Thyroid gland (tissue), 4 donors: Measurements from ENCODE around the gene ANAPC5. TPM values are rescaled to one million over a fixed set of nuclear protein-coding genes. Genes with fewer than 3 reads are reported as not detected.
A peak's percentile ranks its signal among the peaks of the same experiment; 100 is the strongest.

Source experiments
- DNase-seq, 2 donors: peaks; one replicate each; pipeline ENCODE4 v3.0.0-alpha.2; 2019
- H3K27ac ChIP-seq, 3 donors: fragments of 200-600 bp; sonication (generic); 1 replicate in 2 of 3; 2 replicates in 1 of 3; pipeline ENCODE4 v1.5.1; 2016 to 2019; ENCODE audit warnings: mild to moderate bottlenecking in 1 of 3, moderate library complexity in 1 of 3
- H3K27me3 ChIP-seq: fragments of 200-600 bp; sonication (generic); one replicate; pipeline ENCODE4 v1.5.1; 2019
- H3K36me3 ChIP-seq, 2 donors: fragments of 200-600 bp; sonication (generic); one replicate each; pipeline ENCODE4 v1.5.1; 2016 to 2019
- H3K4me1 ChIP-seq, 2 donors: fragments of 200-600 bp; sonication (generic); one replicate each; pipeline ENCODE4 v1.5.1; 2017 to 2019
- H3K4me3 ChIP-seq, 3 donors: fragments of 200-600 bp; sonication (generic); replicated peaks in 1 of 3; 1 replicate in 2 of 3; 2 replicates in 1 of 3; pipeline ENCODE4 v1.5.1; 2016; ENCODE audit warnings: mild to moderate bottlenecking in 1 of 3
- H3K9me3 ChIP-seq: fragments of 200-600 bp; sonication (generic); one replicate; pipeline ENCODE4 v1.5.1; 2017
- CTCF ChIP-seq, 6 experiments: fragments of 200-600 bp in 3 of 6; fragments of 450-650 bp in 3 of 6; sonication (generic) in 3 of 6; IDR thresholded peaks; one replicate each; pipeline ENCODE4 v1.5.1; 2016 to 2019; ENCODE audit warnings: antibody characterized with exemption in 6 of 6, mild to moderate bottlenecking in 2 of 6, inconsistent platforms in 1 of 6, moderate library complexity in 1 of 6
- POLR2A ChIP-seq, 2 donors: fragments of 450-650 bp; IDR thresholded peaks; one replicate each; pipeline ENCODE4 v1.6.1; 2017; ENCODE audit warnings: antibody characterized with exemption in 2 of 2, mild to moderate bottlenecking in 2 of 2, moderate library complexity in 1 of 2
- WGBS, 2 donors: methylation state at CpG; one replicate each; pipeline ENCODE4 v1.1.5; 2017; 5-methylcytosine and 5-hydroxymethylcytosine counted together
- intact Hi-C: fragments of 100-400 bp; cut with DNase I; formaldehyde crosslinking; loops from one replicate; pipeline ENCODE4 v1.15.1; 2023
- total RNA-seq, 4 donors: library from RNA; depleted of rRNA; stranded (reverse); fragments of >200 nt; gene quantifications; one replicate each; pipeline ENCODE4 v1.2.3, GENCODE V29; 2016

ANAPC5 gene
- total RNA-seq, 4 donors from 2014 or later, result 114 to 161 (median 135) TPM

GRCh38 chr12:121297435-121297991, 54.7 kb downstream of the ANAPC5 start:
- H3K4me3 ChIP-seq, result peak overlapping the region; percentile 48 to 79 (median 59)
- no peaks in the 10 kb centered on the region for H3K27me3 ChIP-seq
- 8% methylated on average over 21 of the region's 21 CpGs for WGBS, 2 donors
- intact Hi-C loops, result no loop called here
- H3K9me3 ChIP-seq, result no peaks in the 10 kb centered on the region
- H3K4me1 ChIP-seq, result peaks cover 8 to 24% of the 10 kb centered on the region in 2 donors
- H3K36me3 ChIP-seq, result no peaks in the 10 kb centered on the region
- H3K27ac ChIP-seq, result peak overlapping the region; percentile 77 to 92 (median 81)
- DNase-seq, result peak; percentile 52 to 60
- no peak for TF ChIP-seq CTCF (IDR thresholded peaks at IDR 0.05)
- TF ChIP-seq POLR2A (IDR thresholded peaks at IDR 0.05), result peak in 1 of 2 donors; percentile 19

DNA sequence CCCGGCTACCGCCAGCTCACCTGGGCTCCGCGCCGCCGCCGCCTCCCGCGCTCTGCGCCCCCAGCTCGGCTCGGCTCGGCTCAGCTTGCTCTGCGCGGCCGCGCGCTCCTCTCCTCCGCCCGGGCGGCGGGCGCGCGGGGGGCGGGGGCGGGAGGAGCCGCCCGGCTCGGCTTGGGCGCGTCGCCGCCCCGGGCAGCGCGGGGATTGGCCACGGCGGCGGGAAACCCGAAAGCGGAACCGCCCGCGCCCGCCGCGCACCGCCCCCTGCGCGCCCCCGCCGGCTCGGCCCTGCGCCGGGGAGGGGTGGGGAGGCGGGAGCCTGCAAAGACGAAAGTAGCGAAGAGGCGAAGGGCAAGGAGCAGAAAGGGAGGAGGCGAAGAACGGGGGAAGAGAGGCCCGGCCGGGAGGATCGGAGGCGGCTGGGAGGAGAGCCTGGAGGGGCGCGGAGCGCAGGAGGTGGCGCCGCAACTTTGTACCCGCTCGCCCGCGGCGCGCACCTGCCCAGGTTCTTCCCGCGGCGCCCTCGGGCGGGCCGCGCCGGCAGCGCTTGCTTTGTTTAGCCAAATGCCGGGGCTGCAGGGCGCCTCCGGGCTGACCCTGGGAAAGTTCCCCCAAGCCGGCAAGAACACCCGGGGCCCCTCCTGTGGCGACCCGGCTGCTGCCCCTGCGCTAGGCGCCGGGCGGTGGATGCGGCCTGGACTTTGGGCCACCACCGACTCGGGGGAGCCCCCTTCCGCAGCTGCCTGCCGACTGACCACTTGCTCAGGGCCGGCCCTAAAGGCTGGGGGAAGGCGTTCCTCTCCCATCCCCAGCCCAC, 55.4 kb downstream of the ANAPC5 start, which contains the start of gene CAMKK2:
TSS of gene CAMKK2 (minus strand) at position 92 of the 817 bp plus-strand sequence. CDS start 22,183 bp downstream, outside the sequence.
- peak; percentile 74 to 83 for DNase-seq
- Histone ChIP-seq H3K27me3 (no peaks in the 10 kb centered on the region), H3K36me3 (no peaks in the 10 kb centered on the region), H3K4me3 (peak within 1 kb of the TSS; percentile 92 to 99 (median 94)), H3K4me1 (peaks cover 8 to 24% of the 10 kb centered on the region in 2 donors), H3K27ac (peak within 1 kb of the TSS; percentile 77 to 92 (median 81)), H3K9me3 (no peaks in the 10 kb centered on the region)
- whole genome bisulfite sequencing, 2 donors, result 0 to 1% methylated on average over 24 to 40 of the region's 104 CpGs
- intact Hi-C loops, result no loop called here
- TF ChIP-seq CTCF (IDR thresholded peaks at IDR 0.05) (peak in 2 of 6 experiments; percentile 23 to 24), POLR2A (IDR thresholded peaks at IDR 0.05) (peak in 1 of 2 donors; percentile 72)

DNA sequence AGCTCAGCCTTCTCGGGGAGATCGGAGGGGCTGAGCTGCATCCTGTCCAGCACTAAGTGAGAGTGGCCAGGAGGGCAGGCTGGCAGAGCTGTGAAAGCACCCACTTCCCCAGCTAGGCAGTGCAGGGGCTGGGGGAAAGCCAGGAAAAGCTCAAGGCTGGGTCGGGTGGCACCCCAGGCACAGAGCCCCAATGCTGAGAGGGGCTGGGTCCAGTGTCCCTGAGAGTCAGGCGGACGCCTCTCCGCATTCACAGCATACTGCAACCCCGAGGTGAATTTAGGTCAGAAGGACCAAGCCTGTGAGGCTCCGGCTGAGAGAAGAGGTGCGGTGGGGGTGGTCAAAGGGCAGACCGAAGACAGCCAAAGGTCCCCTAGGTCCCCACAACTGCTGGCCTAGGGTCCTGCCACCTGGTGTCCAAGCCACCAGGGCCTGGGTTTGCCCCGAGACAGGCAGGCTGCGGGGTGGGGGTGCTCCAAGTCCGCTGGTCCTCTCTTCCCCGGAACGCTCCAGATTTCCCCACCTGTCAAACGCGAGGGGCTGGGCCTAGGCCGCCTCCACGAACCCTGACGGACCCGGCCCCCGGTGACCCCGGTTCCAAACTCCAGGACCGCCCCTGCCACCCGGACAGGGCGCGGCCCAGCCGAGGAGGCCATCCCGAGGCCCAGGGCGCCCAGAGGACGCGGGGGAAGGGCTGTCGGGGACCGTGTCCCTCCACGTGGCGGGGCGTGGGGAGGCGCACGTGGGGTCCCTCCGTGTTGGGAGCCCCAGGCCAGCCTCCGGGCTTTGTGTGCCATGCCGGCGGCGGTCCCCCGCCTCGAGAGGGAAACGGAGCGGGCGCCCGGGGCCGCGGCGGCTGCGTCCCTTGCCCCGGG, 56.2 kb downstream of the ANAPC5 start:
- intact Hi-C loops, result no loop called here

GRCh38 chr12:121295116-121295745, 57.0 kb downstream of the ANAPC5 start:
- H3K9me3 ChIP-seq, result no peaks in the 10 kb centered on the region
- no peak for DNase-seq
- intact Hi-C loops, result no loop called here
- 43 to 58% methylated on average over 3 to 7 of the region's 7 CpGs for WGBS, 2 donors
- peak overlapping the region in 2 of 3 donors; percentile 81 to 83 for H3K27ac ChIP-seq
- TF ChIP-seq CTCF (IDR thresholded peaks at IDR 0.05) (no peak), POLR2A (IDR thresholded peaks at IDR 0.05) (no peak)
- H3K4me3 ChIP-seq, result peak overlapping the region in 2 of 3 donors; percentile 94 to 99
- no peaks in the 10 kb centered on the region for H3K27me3 ChIP-seq
- no peaks in the 10 kb centered on the region for H3K36me3 ChIP-seq
- H3K4me1 ChIP-seq, result peaks cover 8 to 24% of the 10 kb centered on the region in 2 donors

More for the DNA sequence above, 56.2 kb downstream of the ANAPC5 start:
- no peak for TF ChIP-seq POLR2A (IDR thresholded peaks at IDR 0.05)
- TF ChIP-seq CTCF (IDR thresholded peaks at IDR 0.05), result no peak
- H3K4me3 ChIP-seq, result peak overlapping the region; percentile 92 to 99 (median 94)
- WGBS, 2 donors, result 1 to 6% methylated on average over 11 to 25 of the region's 55 CpGs
- H3K9me3 ChIP-seq, result no peaks in the 10 kb centered on the region
- H3K27me3 ChIP-seq, result no peaks in the 10 kb centered on the region
- peak overlapping the region; percentile 10 to 83 (median 81) for H3K27ac ChIP-seq
- H3K36me3 ChIP-seq, result no peaks in the 10 kb centered on the region
- DNase-seq, result peak; percentile 46 to 47
- peaks cover 8 to 24% of the 10 kb centered on the region in 2 donors for H3K4me1 ChIP-seq
